SU-DHL-6 (cell line): Measurements from ENCODE around the gene SH3BGRL3.

Experiments
- EZH2phosphoT487 ChIP-seq: fragments of 200-600 bp; sonication (generic), shearing (Covaris generic); conservative IDR thresholded peaks from 2 replicates; pipeline ENCODE4 v1.6.1; 2018; ENCODE audit warnings: mild to moderate bottlenecking, antibody characterized with exemption, low read length, moderate library complexity, mixed read lengths
- TF ChIP-seq, protein P1 (sequence below): fragments of 200-600 bp; sonication (generic); IDR thresholded peaks from one replicate; pipeline ENCODE4 v1.5.1; 2017; ENCODE audit warnings: antibody characterized with exemption, mild to moderate bottlenecking, low read length, moderate library complexity; ENCODE audit not compliant: insufficient read depth, poor library complexity, severe bottlenecking

DNA sequence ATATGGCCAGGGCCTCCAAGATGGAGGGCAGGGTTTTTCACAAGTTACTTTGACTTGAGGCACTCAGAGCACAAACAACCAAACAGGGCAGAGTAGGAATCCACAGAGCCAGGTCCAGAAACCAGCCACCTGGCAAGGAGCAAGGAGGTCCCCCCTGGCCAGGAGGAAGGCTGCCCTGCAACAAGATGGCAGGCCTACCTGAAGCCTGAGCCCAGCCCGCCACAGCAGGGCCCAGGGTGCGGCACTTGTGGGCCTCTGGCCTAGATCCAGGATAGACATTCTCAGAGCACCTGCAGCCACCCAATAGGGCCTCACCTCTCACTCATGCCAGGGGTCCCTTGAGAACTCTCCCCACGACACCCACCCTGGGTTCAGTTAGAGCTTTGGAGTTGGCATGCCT is 11.5 kb downstream of the SH3BGRL3 start:
- TF ChIP-seq, protein P1, sequence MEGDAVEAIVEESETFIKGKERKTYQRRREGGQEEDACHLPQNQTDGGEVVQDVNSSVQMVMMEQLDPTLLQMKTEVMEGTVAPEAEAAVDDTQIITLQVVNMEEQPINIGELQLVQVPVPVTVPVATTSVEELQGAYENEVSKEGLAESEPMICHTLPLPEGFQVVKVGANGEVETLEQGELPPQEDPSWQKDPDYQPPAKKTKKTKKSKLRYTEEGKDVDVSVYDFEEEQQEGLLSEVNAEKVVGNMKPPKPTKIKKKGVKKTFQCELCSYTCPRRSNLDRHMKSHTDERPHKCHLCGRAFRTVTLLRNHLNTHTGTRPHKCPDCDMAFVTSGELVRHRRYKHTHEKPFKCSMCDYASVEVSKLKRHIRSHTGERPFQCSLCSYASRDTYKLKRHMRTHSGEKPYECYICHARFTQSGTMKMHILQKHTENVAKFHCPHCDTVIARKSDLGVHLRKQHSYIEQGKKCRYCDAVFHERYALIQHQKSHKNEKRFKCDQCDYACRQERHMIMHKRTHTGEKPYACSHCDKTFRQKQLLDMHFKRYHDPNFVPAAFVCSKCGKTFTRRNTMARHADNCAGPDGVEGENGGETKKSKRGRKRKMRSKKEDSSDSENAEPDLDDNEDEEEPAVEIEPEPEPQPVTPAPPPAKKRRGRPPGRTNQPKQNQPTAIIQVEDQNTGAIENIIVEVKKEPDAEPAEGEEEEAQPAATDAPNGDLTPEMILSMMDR = no peak
- no peak for TF ChIP-seq EZH2phosphoT487
